ENCODE results near the gene LYZL2.
A peak's percentile ranks its signal among the peaks of the same experiment; 100 is the strongest.

DNA sequence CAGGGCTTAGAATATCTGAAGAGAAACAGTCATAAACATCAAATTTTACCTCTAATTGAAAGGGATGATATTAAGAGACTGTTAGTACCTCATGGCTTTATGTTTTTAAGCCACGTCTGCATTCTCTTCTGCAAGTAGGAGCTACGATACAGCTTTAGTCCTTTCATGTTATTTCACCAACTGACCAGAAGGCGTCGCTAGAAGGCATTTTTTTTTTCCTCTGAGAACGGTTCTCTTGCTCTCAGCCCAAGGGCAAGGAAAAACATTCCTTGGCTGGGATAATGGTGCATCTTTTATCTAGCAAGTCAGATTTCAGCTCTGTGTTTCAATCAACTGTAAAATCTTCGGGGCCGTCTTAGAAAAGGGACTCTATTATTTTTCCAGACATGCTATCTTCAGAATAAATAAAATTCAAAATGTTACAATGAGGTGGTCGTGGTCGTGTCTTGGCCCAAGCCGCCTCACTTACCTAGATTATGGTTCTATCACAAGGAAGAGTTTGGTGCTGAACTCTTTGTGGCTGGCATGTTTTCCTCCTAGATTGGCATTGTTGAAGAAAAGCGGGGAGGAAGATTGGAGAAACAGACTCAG is 41.6 kb upstream of the LYZL2 start:
- TF ChIP-seq, protein P1, sequence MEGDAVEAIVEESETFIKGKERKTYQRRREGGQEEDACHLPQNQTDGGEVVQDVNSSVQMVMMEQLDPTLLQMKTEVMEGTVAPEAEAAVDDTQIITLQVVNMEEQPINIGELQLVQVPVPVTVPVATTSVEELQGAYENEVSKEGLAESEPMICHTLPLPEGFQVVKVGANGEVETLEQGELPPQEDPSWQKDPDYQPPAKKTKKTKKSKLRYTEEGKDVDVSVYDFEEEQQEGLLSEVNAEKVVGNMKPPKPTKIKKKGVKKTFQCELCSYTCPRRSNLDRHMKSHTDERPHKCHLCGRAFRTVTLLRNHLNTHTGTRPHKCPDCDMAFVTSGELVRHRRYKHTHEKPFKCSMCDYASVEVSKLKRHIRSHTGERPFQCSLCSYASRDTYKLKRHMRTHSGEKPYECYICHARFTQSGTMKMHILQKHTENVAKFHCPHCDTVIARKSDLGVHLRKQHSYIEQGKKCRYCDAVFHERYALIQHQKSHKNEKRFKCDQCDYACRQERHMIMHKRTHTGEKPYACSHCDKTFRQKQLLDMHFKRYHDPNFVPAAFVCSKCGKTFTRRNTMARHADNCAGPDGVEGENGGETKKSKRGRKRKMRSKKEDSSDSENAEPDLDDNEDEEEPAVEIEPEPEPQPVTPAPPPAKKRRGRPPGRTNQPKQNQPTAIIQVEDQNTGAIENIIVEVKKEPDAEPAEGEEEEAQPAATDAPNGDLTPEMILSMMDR (IDR thresholded peaks at IDR 0.05; ENCODE audit: insufficient read depth, low read length), result peak; percentile 28
- TF ChIP-seq POLR2AphosphoS5 (IDR thresholded peaks at IDR 0.05; ENCODE audit: low read depth), result no peak
- TF ChIP-seq, protein P2, sequence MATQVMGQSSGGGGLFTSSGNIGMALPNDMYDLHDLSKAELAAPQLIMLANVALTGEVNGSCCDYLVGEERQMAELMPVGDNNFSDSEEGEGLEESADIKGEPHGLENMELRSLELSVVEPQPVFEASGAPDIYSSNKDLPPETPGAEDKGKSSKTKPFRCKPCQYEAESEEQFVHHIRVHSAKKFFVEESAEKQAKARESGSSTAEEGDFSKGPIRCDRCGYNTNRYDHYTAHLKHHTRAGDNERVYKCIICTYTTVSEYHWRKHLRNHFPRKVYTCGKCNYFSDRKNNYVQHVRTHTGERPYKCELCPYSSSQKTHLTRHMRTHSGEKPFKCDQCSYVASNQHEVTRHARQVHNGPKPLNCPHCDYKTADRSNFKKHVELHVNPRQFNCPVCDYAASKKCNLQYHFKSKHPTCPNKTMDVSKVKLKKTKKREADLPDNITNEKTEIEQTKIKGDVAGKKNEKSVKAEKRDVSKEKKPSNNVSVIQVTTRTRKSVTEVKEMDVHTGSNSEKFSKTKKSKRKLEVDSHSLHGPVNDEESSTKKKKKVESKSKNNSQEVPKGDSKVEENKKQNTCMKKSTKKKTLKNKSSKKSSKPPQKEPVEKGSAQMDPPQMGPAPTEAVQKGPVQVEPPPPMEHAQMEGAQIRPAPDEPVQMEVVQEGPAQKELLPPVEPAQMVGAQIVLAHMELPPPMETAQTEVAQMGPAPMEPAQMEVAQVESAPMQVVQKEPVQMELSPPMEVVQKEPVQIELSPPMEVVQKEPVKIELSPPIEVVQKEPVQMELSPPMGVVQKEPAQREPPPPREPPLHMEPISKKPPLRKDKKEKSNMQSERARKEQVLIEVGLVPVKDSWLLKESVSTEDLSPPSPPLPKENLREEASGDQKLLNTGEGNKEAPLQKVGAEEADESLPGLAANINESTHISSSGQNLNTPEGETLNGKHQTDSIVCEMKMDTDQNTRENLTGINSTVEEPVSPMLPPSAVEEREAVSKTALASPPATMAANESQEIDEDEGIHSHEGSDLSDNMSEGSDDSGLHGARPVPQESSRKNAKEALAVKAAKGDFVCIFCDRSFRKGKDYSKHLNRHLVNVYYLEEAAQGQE (IDR thresholded peaks at IDR 0.05; ENCODE audit: insufficient replicate concordance, low read depth), result no peak
- TF ChIP-seq SPI1 (IDR thresholded peaks at IDR 0.05; ENCODE audit: borderline replicate concordance, low read depth), result no peak

Data from HL-60 (cell line).